Activated CD8-positive, alpha-beta T cell treated with anti-CD3 and anti-CD28 coated beads for 36 hours (primary cell): ENCODE measurements around the gene MRPS10. TPM values are rescaled to one million over a fixed set of nuclear protein-coding genes. Genes with fewer than 3 reads are reported as not detected.

Experiments
- ATAC-seq: fragments of 200-7000 bp; cut with Tn5 transposase; one replicate; pipeline ENCODE4 v1.10.0; 2021; ENCODE audit warnings: mild to moderate bottlenecking, moderate library complexity
- CTCF ChIA-PET: fragments of 350-600 bp; sonication (Branson Sonifier 250); formaldehyde crosslinking; loops from one replicate; lab custom pipeline; 2021; ENCODE audit warnings: antibody characterized with exemption; lab: Charles Lee
- POLR2A ChIA-PET: fragments of 350-600 bp; sonication (Branson Sonifier 250); formaldehyde crosslinking; loops from one replicate; lab custom pipeline; 2021; ENCODE audit warnings: antibody characterized with exemption; lab: Charles Lee
- DNase-seq: peaks from one replicate; pipeline ENCODE4 v3.0.0-alpha.2; 2020
- H3K27ac Mint-ChIP-seq: one replicate; pipeline ENCODE4 v1.8.0; 2021; ENCODE audit warnings: mild to moderate bottlenecking, mixed read lengths
- H3K27me3 Mint-ChIP-seq: one replicate; pipeline ENCODE4 v1.8.0; 2021; ENCODE audit warnings: mixed read lengths
- H3K36me3 Mint-ChIP-seq: one replicate; pipeline ENCODE4 v1.8.0; 2021; ENCODE audit warnings: low read depth, mixed read lengths
- H3K4me1 Mint-ChIP-seq: one replicate; pipeline ENCODE4 v1.8.0; 2021; ENCODE audit warnings: low read depth, mixed read lengths
- H3K4me3 Mint-ChIP-seq: one replicate; pipeline ENCODE4 v1.8.0; 2021; ENCODE audit warnings: mild to moderate bottlenecking, moderate library complexity, mixed read lengths
- H3K9me3 Mint-ChIP-seq: one replicate; pipeline ENCODE4 v1.8.0; 2021; ENCODE audit warnings: mixed read lengths
- intact Hi-C: fragments of 100-400 bp; cut with micrococcal nuclease; formaldehyde crosslinking; loops from one replicate; pipeline ENCODE4 v1.10.0; 2022
- total RNA-seq, 2 experiments: library from RNA; stranded (reverse); gene quantifications; one replicate each; pipeline ENCODE4 v1.2.3, GENCODE V29; 2021
- TF ChIP-seq, protein P1 (sequence below): fragments of 200-600 bp; IDR thresholded peaks from one replicate; pipeline ENCODE4 v1.8.0; 2022; ENCODE audit warnings: antibody characterized with exemption, mild to moderate bottlenecking

MRPS10 gene
- total RNA-seq, 2 experiments from 2014 or later: 36.7 to 38.9 TPM

DNA sequence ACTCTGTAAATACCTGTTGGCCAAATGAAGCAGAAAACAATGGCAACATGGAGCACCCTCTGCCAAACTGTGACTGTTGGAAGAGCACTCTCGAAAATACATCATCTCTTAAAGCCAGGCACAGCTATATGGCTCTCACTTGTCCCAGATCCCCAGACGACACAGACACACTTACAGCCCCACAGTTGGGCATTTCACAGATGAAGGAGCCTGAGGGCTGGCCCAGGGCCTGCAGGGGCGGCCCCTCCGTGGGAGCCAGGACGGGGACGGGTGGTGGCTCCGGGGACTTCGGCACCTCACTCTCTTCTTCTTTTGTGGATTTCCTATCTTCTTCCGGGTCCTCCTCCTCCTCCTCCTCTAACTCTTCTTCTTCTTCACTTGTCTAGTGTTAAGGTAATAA lies 18.4 kb upstream of the MRPS10 start:
- Mint-ChIP-seq H3K4me3 (no peak overlapping the region), H3K4me1 (peaks cover 5% of the 10 kb centered on the region), H3K27me3 (no peaks in the 10 kb centered on the region), H3K9me3 (no peaks in the 10 kb centered on the region), H3K27ac (no peak overlapping the region), H3K36me3 (peaks cover 2% of the 10 kb centered on the region)
- ChIA-PET POLR2A (interaction anchor here (0.6 kb wide), 1 partner anchor 214 kb away, joined by 4 read pairs; no protein-coding TSS in a partner anchor), CTCF (interaction anchor here (1.9 kb wide), 1 partner anchor 312 kb away, joined by 6 read pairs; no protein-coding TSS in a partner anchor)
- intact Hi-C loops: no loop called here
- TF ChIP-seq, protein P1, sequence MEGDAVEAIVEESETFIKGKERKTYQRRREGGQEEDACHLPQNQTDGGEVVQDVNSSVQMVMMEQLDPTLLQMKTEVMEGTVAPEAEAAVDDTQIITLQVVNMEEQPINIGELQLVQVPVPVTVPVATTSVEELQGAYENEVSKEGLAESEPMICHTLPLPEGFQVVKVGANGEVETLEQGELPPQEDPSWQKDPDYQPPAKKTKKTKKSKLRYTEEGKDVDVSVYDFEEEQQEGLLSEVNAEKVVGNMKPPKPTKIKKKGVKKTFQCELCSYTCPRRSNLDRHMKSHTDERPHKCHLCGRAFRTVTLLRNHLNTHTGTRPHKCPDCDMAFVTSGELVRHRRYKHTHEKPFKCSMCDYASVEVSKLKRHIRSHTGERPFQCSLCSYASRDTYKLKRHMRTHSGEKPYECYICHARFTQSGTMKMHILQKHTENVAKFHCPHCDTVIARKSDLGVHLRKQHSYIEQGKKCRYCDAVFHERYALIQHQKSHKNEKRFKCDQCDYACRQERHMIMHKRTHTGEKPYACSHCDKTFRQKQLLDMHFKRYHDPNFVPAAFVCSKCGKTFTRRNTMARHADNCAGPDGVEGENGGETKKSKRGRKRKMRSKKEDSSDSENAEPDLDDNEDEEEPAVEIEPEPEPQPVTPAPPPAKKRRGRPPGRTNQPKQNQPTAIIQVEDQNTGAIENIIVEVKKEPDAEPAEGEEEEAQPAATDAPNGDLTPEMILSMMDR: no peak
- DNase-seq: no peak
- ATAC-seq: no peak

DNA sequence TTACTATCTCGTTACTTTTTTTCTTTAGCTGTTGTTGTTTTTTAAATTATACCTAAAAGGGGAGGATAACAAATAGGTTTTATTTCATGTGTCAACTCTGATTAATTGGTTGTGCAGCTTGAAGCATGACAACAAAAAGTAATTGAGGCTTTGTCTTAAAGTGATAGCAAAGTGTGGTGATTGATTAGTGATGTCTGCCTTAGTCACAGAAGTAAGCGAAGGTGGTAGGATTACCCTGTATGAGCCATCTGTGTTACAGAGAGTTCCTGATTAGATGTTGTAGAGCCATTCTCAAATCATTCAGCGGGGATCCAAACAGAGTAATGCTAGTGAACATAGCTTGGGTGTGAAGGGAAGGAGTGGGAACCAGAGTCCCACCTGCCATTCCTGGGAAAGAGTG lies 14.4 kb upstream of the MRPS10 start:
- ChIA-PET POLR2A (interaction anchor here (0.6 kb wide), 1 partner anchor 19 kb away, joined by 3 read pairs; no protein-coding TSS in a partner anchor), CTCF (interaction anchor here (0.8 to 3.2 kb wide), 7 partner anchors 10 to 316 kb away, joined by 3 to 11 read pairs (median 3); no protein-coding TSS in a partner anchor)
- H3K4me1 Mint-ChIP-seq: peaks cover 3% of the 10 kb centered on the region
- no peaks in the 10 kb centered on the region for H3K27me3 Mint-ChIP-seq
- TF ChIP-seq, protein P1: no peak
- H3K4me3 Mint-ChIP-seq: no peak overlapping the region
- DNase-seq: no peak
- H3K27ac Mint-ChIP-seq: peak overlapping the region; percentile 17
- H3K9me3 Mint-ChIP-seq: no peaks in the 10 kb centered on the region
- ATAC-seq: no peak
- intact Hi-C loops: no loop called here
- H3K36me3 Mint-ChIP-seq: peaks cover 2% of the 10 kb centered on the region

DNA sequence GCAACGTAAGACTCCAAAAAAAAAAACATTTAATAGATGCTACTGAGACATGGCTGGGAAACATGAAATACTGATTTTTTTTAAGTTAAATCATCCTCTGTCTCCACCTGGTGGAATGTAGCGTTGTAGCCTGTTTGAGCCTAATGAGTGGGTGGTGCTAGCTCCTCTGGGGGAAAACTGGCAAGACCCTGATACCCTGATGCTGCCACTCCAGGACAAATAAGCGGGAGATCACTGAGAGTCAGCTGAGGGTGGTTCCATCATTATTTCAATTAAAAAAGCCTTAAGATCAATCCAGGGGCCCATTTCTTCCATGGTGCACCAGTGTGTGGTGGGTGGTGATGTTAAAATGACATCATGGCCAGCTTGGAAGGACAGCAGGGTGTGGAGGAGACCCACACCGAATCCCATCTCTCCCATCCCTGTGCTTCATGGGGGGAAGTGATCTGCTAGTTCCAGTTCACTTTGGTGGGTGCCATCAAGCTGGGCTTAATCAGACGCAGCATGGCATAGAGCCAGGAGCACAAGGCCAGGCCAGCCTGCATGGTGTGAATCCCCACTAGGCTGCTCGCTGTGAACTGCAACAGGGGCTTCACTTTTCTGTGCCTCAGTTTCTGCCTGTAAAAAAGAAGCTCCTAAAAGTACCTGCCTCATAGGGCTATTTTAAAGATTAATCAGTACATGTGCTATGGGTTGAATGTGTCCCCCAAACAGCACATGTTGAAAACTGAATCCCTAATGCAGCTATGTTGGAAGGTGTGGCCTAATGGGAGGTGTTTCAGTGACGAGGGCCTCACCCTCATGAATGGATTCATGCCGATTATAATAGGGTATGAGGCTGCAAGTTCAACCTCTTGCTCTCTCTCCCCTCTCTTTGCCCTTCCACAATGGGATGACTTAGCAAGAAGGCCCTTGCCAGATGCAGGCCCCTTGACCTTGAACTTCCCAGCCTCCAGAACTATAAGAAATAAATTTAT lies 13.0 kb upstream of the MRPS10 start:
- DNase-seq (peak; percentile 20), ATAC-seq (peak; percentile 20)
- H3K36me3 Mint-ChIP-seq: no peaks in the 10 kb centered on the region
- H3K27me3 Mint-ChIP-seq: no peaks in the 10 kb centered on the region
- no peaks in the 10 kb centered on the region for H3K4me1 Mint-ChIP-seq
- ChIA-PET POLR2A (interaction anchor here (0.6 kb wide), 1 partner anchor 370 kb away, joined by 3 read pairs; no protein-coding TSS in a partner anchor), CTCF (interaction anchor here (0.6 to 1.5 kb wide), 7 partner anchors 12 to 324 kb away, joined by 3 to 7 read pairs (median 3); no protein-coding TSS in a partner anchor)
- no peak overlapping the region for H3K27ac Mint-ChIP-seq
- intact Hi-C loops: no loop called here
- H3K4me3 Mint-ChIP-seq: no peak overlapping the region
- H3K9me3 Mint-ChIP-seq: no peaks in the 10 kb centered on the region
- TF ChIP-seq, protein P1: peak; percentile 40

DNA sequence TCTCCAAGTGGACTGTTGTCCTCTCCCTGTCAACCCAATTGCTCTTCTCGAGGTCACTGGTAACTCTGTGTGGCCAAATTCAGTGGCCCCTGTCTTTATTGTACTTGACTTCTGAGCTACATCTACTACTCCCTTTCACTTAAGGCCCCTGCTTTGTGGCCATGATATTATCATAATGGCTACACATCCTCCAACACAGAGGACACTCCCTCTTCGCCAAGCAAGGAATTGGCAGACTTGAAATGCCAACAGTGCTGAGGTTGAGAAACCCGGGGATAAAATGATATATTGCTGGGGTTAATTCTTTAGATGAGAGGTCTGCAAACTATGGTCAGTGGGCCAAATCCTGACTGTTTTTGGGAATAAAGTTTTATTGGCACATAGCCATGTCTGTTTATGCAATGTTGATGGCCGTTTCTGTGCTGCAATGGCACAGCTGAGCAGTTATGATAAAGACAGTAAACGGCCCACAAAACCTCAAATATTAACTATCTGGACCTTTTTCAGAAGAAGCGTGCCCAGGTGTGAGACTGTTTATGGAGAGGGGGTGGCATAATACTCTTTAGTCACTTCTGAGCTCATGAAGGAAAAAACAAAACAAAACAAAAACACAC lies 12.0 kb upstream of the MRPS10 start:
- ChIA-PET CTCF (interaction anchor here (1.1 to 1.5 kb wide), 5 partner anchors 13 to 325 kb away, joined by 3 to 6 read pairs (median 3); no protein-coding TSS in a partner anchor), POLR2A (interaction anchor here (0.5 to 0.6 kb wide), 2 partner anchors 161 to 371 kb away, joined by 3 read pairs; no protein-coding TSS in a partner anchor)
- H3K27ac Mint-ChIP-seq: no peak overlapping the region
- intact Hi-C loops: no loop called here
- H3K9me3 Mint-ChIP-seq: no peaks in the 10 kb centered on the region
- DNase-seq (no peak), ATAC-seq (no peak)
- no peaks in the 10 kb centered on the region for H3K36me3 Mint-ChIP-seq
- no peak overlapping the region for H3K4me3 Mint-ChIP-seq
- TF ChIP-seq, protein P1: no peak
- H3K4me1 Mint-ChIP-seq: peaks cover 4% of the 10 kb centered on the region
- H3K27me3 Mint-ChIP-seq: no peaks in the 10 kb centered on the region
